Activated B cell treated with CpG ODN at 0.5 μM for 24 hours (primary cell): ENCODE results near the gene ZNF837. TPM values are rescaled to one million over a fixed set of nuclear protein-coding genes. Genes with fewer than 3 reads are reported as not detected.

Source experiments
- ATAC-seq: fragments of 200-7000 bp; cut with Tn5 transposase; one replicate; pipeline ENCODE4 v1.10.0; 2021; ENCODE audit warnings: low read depth, mild to moderate bottlenecking, moderate library complexity
- CTCF ChIA-PET: fragments of 350-600 bp; sonication (Branson Sonifier 250); formaldehyde crosslinking; loops from one replicate; lab custom pipeline; 2021; ENCODE audit warnings: antibody characterized with exemption; lab: Charles Lee
- POLR2A ChIA-PET: fragments of 350-600 bp; sonication (Branson Sonifier 250); formaldehyde crosslinking; loops from one replicate; lab custom pipeline; 2021; ENCODE audit warnings: antibody characterized with exemption; lab: Charles Lee
- DNase-seq: peaks from one replicate; pipeline ENCODE4 v3.0.0; 2022
- H3K27ac Mint-ChIP-seq: one replicate; pipeline ENCODE4 v1.8.0; 2020; ENCODE audit warnings: mixed read lengths
- H3K27me3 Mint-ChIP-seq: one replicate; pipeline ENCODE4 v1.8.0; 2021; ENCODE audit warnings: mixed read lengths
- H3K36me3 Mint-ChIP-seq: one replicate; pipeline ENCODE4 v1.8.0; 2021; ENCODE audit warnings: low read depth, mixed read lengths
- H3K4me1 Mint-ChIP-seq: one replicate; pipeline ENCODE4 v1.8.0; 2021; ENCODE audit warnings: mixed read lengths
- H3K4me3 Mint-ChIP-seq: one replicate; pipeline ENCODE4 v1.8.0; 2020; ENCODE audit warnings: mild to moderate bottlenecking, mixed read lengths
- H3K9me3 Mint-ChIP-seq: one replicate; pipeline ENCODE4 v1.8.0; 2020; ENCODE audit warnings: mixed read lengths
- CTCF ChIP-seq: fragments of 200-600 bp; IDR thresholded peaks from one replicate; pipeline ENCODE4 v1.8.0; 2022; ENCODE audit warnings: antibody characterized with exemption, mild to moderate bottlenecking
- intact Hi-C: fragments of 100-400 bp; cut with micrococcal nuclease; formaldehyde crosslinking; loops from one replicate; pipeline ENCODE4 v1.15.1; 2024
- total RNA-seq: library from RNA; stranded (reverse); gene quantifications from 2 replicates; pipeline ENCODE4 v1.2.3, GENCODE V29; 2022

The ZNF837 gene
- total RNA-seq, 1 donor from 2014 or later = 3.1 TPM

GRCh38 chr19:58366585-58367430 is 14.0 kb downstream of the ZNF837 start:
- ChIA-PET CTCF (no interaction called here), POLR2A (interaction anchor here (0.6 to 1.1 kb wide), 3 partner anchors 9 to 18 kb away, joined by 3 to 6 read pairs (median 4); no protein-coding TSS in a partner anchor)
- H3K4me3 Mint-ChIP-seq = no peak overlapping the region
- H3K4me1 Mint-ChIP-seq = peaks cover 16% of the 10 kb centered on the region
- no peak for DNase-seq
- no peak overlapping the region for H3K27ac Mint-ChIP-seq
- no peaks in the 10 kb centered on the region for H3K27me3 Mint-ChIP-seq
- H3K9me3 Mint-ChIP-seq = no peaks in the 10 kb centered on the region
- intact Hi-C loops = no loop called here
- peaks cover 7% of the 10 kb centered on the region for H3K36me3 Mint-ChIP-seq
- no peak for ATAC-seq
- no peak for TF ChIP-seq CTCF

GRCh38 chr19:58364146-58364545 is 16.7 kb downstream of the ZNF837 start:
- ATAC-seq = no peak
- TF ChIP-seq CTCF = no peak
- Mint-ChIP-seq H3K4me1 (peaks cover 19% of the 10 kb centered on the region), H3K36me3 (peaks cover 5% of the 10 kb centered on the region), H3K9me3 (no peaks in the 10 kb centered on the region), H3K27ac (peak overlapping the region; percentile 70), H3K4me3 (peak overlapping the region; percentile 57), H3K27me3 (peaks cover 2% of the 10 kb centered on the region)
- ChIA-PET POLR2A (interaction anchor here (0.8 to 3.4 kb wide), 9 partner anchors 10 to 212 kb away, joined by 3 to 90 read pairs (median 14); partner anchors contain the start of genes RPS5, TRIM28, ZNF132 and ZNF837), CTCF (interaction anchor here (0.9 to 1.1 kb wide), 2 partner anchors 15 to 155 kb away, joined by 3 read pairs; partner anchors contain the start of gene ZBTB45)
- intact Hi-C loops = no loop called here
- DNase-seq = no peak

- CTCF ChIA-PET = interaction anchor here (0.9 to 1.7 kb wide), 5 partner anchors 15 to 158 kb away, joined by 3 to 6 read pairs (median 4); partner anchors contain the start of genes ZBTB45 and ZNF837
Measured at GRCh38 chr19:58362272-58362994, 18.4 kb downstream of the ZNF837 start, which contains the start of gene ZNF497. Gene ZNF497 (minus strand): TSS chr19:58362751. CDS start chr19:58357635, 5,116 bp downstream.

GRCh38 chr19:58361900-58362271 is 18.9 kb downstream of the ZNF837 start:
- peaks cover 2% of the 10 kb centered on the region for H3K27me3 Mint-ChIP-seq
- CTCF ChIA-PET = interaction anchor here (1.3 to 1.7 kb wide), 4 partner anchors 15 to 158 kb away, joined by 3 to 6 read pairs (median 4); partner anchors contain the start of genes ZBTB45 and ZNF837
- no peaks in the 10 kb centered on the region for H3K9me3 Mint-ChIP-seq
- no peak for TF ChIP-seq CTCF
- POLR2A ChIA-PET = interaction anchor here (0.6 to 3.4 kb wide), 35 partner anchors 12 to 973 kb away, joined by 3 to 90 read pairs (median 6); partner anchors contain the start of genes CHMP2A, ERVK3-1, RPS5 and TRIM28
- peak overlapping the region; percentile 97 for H3K27ac Mint-ChIP-seq
- H3K4me3 Mint-ChIP-seq = peak overlapping the region; percentile 95
- DNase-seq (no peak), ATAC-seq (peak; percentile 13)
- peaks cover 5% of the 10 kb centered on the region for H3K36me3 Mint-ChIP-seq
- intact Hi-C loops = loop anchor here (1.0 to 2.0 kb wide), 13 partner anchors 15 to 210 kb away; partner anchors contain the start of genes ERVK3-1, RPS5, TRIM28 and ZBTB45
- peaks cover 23% of the 10 kb centered on the region for H3K4me1 Mint-ChIP-seq

More at GRCh38 chr19:58362272-58362994, 18.4 kb downstream of the ZNF837 start, which contains the start of gene ZNF497:
- Mint-ChIP-seq H3K4me3 (peak within 1 kb of the TSS; percentile 95), H3K27ac (peak within 1 kb of the TSS; percentile 97), H3K27me3 (peaks cover 2% of the 10 kb centered on the region), H3K4me1 (peaks cover 21% of the 10 kb centered on the region), H3K9me3 (no peaks in the 10 kb centered on the region), H3K36me3 (peaks cover 5% of the 10 kb centered on the region)
- DNase-seq (peak; percentile 98), ATAC-seq (peak; percentile 86)
- intact Hi-C loops = loop anchor here (1.0 to 2.0 kb wide), 13 partner anchors 15 to 210 kb away; partner anchors contain the start of genes ERVK3-1, RPS5, TRIM28 and ZBTB45
- POLR2A ChIA-PET = interaction anchor here (0.6 to 3.4 kb wide), 43 partner anchors 9 to 973 kb away, joined by 3 to 90 read pairs (median 5); partner anchors contain the start of genes CHMP2A, ERVK3-1, RPS5 and TRIM28
- TF ChIP-seq CTCF = no peak
